Urinary bladder (tissue), 4 donors: ENCODE data around the gene HOXB13. TPM values are rescaled to one million over a fixed set of nuclear protein-coding genes. Genes with fewer than 3 reads are reported as not detected.
A peak's percentile ranks its signal among the peaks of the same experiment; 100 is the strongest.

ENCODE experiments used
- DNase-seq: peaks from one replicate; pipeline ENCODE4 v3.0.0-alpha.2; 2015; ENCODE audit errors: extremely low spot score
- H3K27ac ChIP-seq: one replicate; pipeline ENCODE4 v1.5.1; 2013; ENCODE audit warnings: low read depth, mild to moderate bottlenecking, moderate library complexity
- H3K36me3 ChIP-seq: one replicate; pipeline ENCODE4 v1.6.1; 2013; ENCODE audit warnings: mild to moderate bottlenecking, moderate library complexity; ENCODE audit not compliant: insufficient read depth
- H3K4me1 ChIP-seq: one replicate; pipeline ENCODE4 v1.6.1; 2013; ENCODE audit warnings: mild to moderate bottlenecking, moderate library complexity; ENCODE audit not compliant: insufficient read depth
- H3K4me3 ChIP-seq: one replicate; pipeline ENCODE4 v1.5.1; 2013; ENCODE audit warnings: low read depth, low read length
- WGBS: extraction: QIAGEN DNeasy Blood & Tissue Kit; methylation state at CpG from one replicate; pipeline ENCODE4 v1.1.7; 2013; 5-methylcytosine and 5-hydroxymethylcytosine counted together
- polyA plus RNA-seq: library from polyadenylated mRNA; stranded (reverse); fragments of 200-250 nt; gene quantifications from one replicate; pipeline ENCODE4 v1.2.3, GENCODE V29; 2013
- small RNA-seq: library from RNA; depleted of rRNA; stranded (forward); fragments of <200 nt; gene quantifications from one replicate; pipeline ENCODE3, GENCODE V24; 2014
- total RNA-seq: library from RNA; depleted of rRNA; stranded (reverse); fragments of >200 nt; gene quantifications from one replicate; pipeline ENCODE4 v1.2.3, GENCODE V29; 2014
- donor health status: healthy with polysubstance abuse.
- donor health status: healthy.

The HOXB13 gene
- total and polyA plus RNA-seq, 2 donors = 1.5 to 1.7 TPM

DNA sequence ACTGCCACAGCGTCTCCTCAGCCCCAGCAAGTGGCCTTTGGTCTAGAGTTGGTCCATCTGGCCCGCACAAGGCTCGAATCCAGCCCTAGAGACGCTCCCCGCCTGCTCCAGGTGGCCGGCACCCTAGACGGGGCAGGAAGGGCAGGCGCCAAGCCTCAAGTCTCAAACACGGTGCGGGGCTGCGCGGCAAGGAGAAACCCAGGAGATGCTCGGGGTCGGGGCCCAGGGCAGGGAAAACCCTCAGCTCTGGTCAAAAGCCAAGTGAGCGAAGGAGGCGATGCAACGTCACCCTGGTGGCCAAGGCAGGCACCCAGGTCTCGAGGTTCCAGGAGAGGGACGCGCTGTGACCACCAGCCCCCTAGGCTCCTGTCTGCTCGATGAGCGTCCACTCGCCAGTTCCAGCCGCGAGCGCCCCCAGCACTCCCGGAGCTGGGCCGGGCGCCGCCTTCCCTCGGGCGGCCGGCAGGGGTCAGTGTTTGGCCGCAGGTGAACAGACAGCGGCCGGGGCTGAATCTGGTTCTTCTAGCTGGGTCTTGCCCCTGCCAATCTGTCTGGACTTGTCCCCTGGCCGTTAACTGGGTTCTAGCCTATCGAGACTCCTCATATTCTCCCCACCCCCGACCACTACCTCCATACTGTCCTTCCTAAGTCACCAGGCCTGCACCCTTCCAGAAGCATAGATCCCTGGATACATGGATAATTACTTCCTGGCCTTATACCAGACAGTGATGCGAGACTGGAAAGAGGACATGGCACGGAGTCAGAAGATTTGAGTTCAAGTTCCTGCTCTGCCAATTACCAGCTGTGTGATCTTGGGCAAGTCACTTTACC, 50.2 kb downstream of the HOXB13 start:
- Histone ChIP-seq H3K4me3 (no peak overlapping the region), H3K36me3 (no peaks in the 10 kb centered on the region), H3K27ac (no peak overlapping the region), H3K4me1 (no peaks in the 10 kb centered on the region)
- 7% methylated on average over 41 of the region's 41 CpGs for WGBS
- peak; percentile 23 for DNase-seq

GRCh38 chr17:48676963-48677558, 51.5 kb downstream of the HOXB13 start:
- no peak for DNase-seq
- H3K36me3 ChIP-seq = no peaks in the 10 kb centered on the region
- WGBS = 73% methylated on average over 6 of the region's 6 CpGs
- H3K4me1 ChIP-seq = no peaks in the 10 kb centered on the region
- no peak overlapping the region for H3K4me3 ChIP-seq
- H3K27ac ChIP-seq = no peak overlapping the region

Small RNA genes lying within 50 kb of the gene (small RNA-seq; reads per million reads assigned to genes)
- gene AC091179.2 (not detected), gene COX6B1P2 (not detected), gene MIR3185 (not detected), gene RF02132 (not detected), gene RF02133 (not detected), gene RN7SL125P (not detected)

Other genes with a start within 250 kb of the HOXB13 start
- not detected for gene HOXB1, start 197.7 kb downstream of the HOXB13 start, total RNA-seq
- not detected for gene HOXB1, start 197.7 kb downstream of the HOXB13 start, polyA plus RNA-seq
- gene HOXB2, start 183.6 kb downstream of the HOXB13 start, total RNA-seq = 3.1 TPM
- 18.6 TPM for gene HOXB2, start 183.6 kb downstream of the HOXB13 start, polyA plus RNA-seq
- gene HOXB4, start 150.4 kb downstream of the HOXB13 start, total RNA-seq = 2.0 TPM
- 2.1 TPM for gene HOXB4, start 150.4 kb downstream of the HOXB13 start, polyA plus RNA-seq
- gene HOXB3, start 138.5 kb downstream of the HOXB13 start, total RNA-seq = 10.8 TPM
- gene HOXB3, start 138.5 kb downstream of the HOXB13 start, polyA plus RNA-seq = 6.1 TPM
- 0.16 TPM for gene HOXB5, start 135.0 kb downstream of the HOXB13 start, total RNA-seq
- gene HOXB5, start 135.0 kb downstream of the HOXB13 start, polyA plus RNA-seq = 1.2 TPM
- 3.1 TPM for gene HOXB6, start 123.8 kb downstream of the HOXB13 start, total RNA-seq
- 4.0 TPM for gene HOXB6, start 123.8 kb downstream of the HOXB13 start, polyA plus RNA-seq
- gene HOXB7, start 117.7 kb downstream of the HOXB13 start, total RNA-seq = 2.5 TPM
- gene HOXB7, start 117.7 kb downstream of the HOXB13 start, polyA plus RNA-seq = 6.7 TPM
- gene HOXB8, start 113.5 kb downstream of the HOXB13 start, total RNA-seq = 0.85 TPM
- 1.2 TPM for gene HOXB8, start 113.5 kb downstream of the HOXB13 start, polyA plus RNA-seq
- gene HOXB9, start 102.4 kb downstream of the HOXB13 start, total RNA-seq = 0.85 TPM
- 0.35 TPM for gene HOXB9, start 102.4 kb downstream of the HOXB13 start, polyA plus RNA-seq
- 7.7 TPM for gene PRAC1, start 6.2 kb downstream of the HOXB13 start, total RNA-seq
- gene PRAC1, start 6.2 kb downstream of the HOXB13 start, polyA plus RNA-seq = 18.0 TPM
- gene PRAC2, start 5.6 kb downstream of the HOXB13 start, total RNA-seq = 2.1 TPM
- gene PRAC2, start 5.6 kb downstream of the HOXB13 start, polyA plus RNA-seq = 1.7 TPM
- not detected for gene TTLL6, start 88.5 kb upstream of the HOXB13 start, total RNA-seq
- gene TTLL6, start 88.5 kb upstream of the HOXB13 start, polyA plus RNA-seq = 0.15 TPM
- gene CALCOCO2, start 102.3 kb upstream of the HOXB13 start, total RNA-seq = 67.5 TPM
- gene CALCOCO2, start 102.3 kb upstream of the HOXB13 start, polyA plus RNA-seq = 165 TPM
- 37.1 TPM for gene ATP5MC1, start 164.0 kb upstream of the HOXB13 start, total RNA-seq
- gene ATP5MC1, start 164.0 kb upstream of the HOXB13 start, polyA plus RNA-seq = 233 TPM
- gene UBE2Z, start 179.7 kb upstream of the HOXB13 start, total RNA-seq = 42.0 TPM
- gene UBE2Z, start 179.7 kb upstream of the HOXB13 start, polyA plus RNA-seq = 56.3 TPM
- 31.7 TPM for gene SNF8, start 216.1 kb upstream of the HOXB13 start, total RNA-seq
- 126 TPM for gene SNF8, start 216.1 kb upstream of the HOXB13 start, polyA plus RNA-seq
- not detected for gene GIP, start 239.8 kb upstream of the HOXB13 start, total RNA-seq
- not detected for gene GIP, start 239.8 kb upstream of the HOXB13 start, polyA plus RNA-seq